Endodermal cell (in vitro differentiated cells): ENCODE results near the gene CSTPP1. TPM values are rescaled to one million over a fixed set of nuclear protein-coding genes. Genes with fewer than 3 reads are reported as not detected.
"Not testable (repeated sequence)": the region's sequence is repeated elsewhere in the genome, so short reads cannot be mapped to it uniquely, and the experiment has no call there.

ENCODE experiments used
- DNase-seq: peaks from one replicate; pipeline ENCODE4 v3.0.0-alpha.2; 2017
- H3K27ac ChIP-seq: 2 replicates; pipeline ENCODE4 v1.5.1; 2013; ENCODE audit warnings: mild to moderate bottlenecking, low read depth, low read length, moderate library complexity
- H3K27me3 ChIP-seq: 2 replicates; pipeline ENCODE4 v1.6.1; 2013; ENCODE audit warnings: mild to moderate bottlenecking, low read length, moderate library complexity; ENCODE audit not compliant: insufficient read depth, control insufficient read depth, poor library complexity, severe bottlenecking
- H3K36me3 ChIP-seq: 2 replicates; pipeline ENCODE4 v1.7.0; 2013; ENCODE audit warnings: mild to moderate bottlenecking, low read length, moderate library complexity; ENCODE audit not compliant: control insufficient read depth, insufficient read depth
- H3K4me1 ChIP-seq: one replicate; pipeline ENCODE4 v1.7.0; 2013; ENCODE audit warnings: low read length; ENCODE audit not compliant: control insufficient read depth, insufficient read depth
- H3K4me3 ChIP-seq: 2 replicates; pipeline ENCODE4 v1.5.1; 2013; ENCODE audit warnings: mild to moderate bottlenecking, low read length, moderate library complexity
- H3K9ac ChIP-seq: 2 replicates; pipeline ENCODE4 v1.6.1; 2013; ENCODE audit warnings: mild to moderate bottlenecking, low read length, moderate library complexity; ENCODE audit not compliant: poor library complexity, severe bottlenecking; ENCODE audit errors: extremely low read depth
- H3K9me3 ChIP-seq: 2 replicates; pipeline ENCODE4 v1.6.1; 2013; ENCODE audit warnings: mild to moderate bottlenecking, low read length, moderate library complexity; ENCODE audit not compliant: control insufficient read depth
- H3K27ac Mint-ChIP-seq: 2 replicates; pipeline ENCODE4 v1.8.0; 2020; ENCODE audit warnings: mixed read lengths
- H3K27me3 Mint-ChIP-seq: 2 replicates; pipeline ENCODE4 v1.8.0; 2021; ENCODE audit warnings: mild to moderate bottlenecking, mixed read lengths; ENCODE audit not compliant: insufficient read depth
- H3K36me3 Mint-ChIP-seq: 2 replicates; pipeline ENCODE4 v1.8.0; 2020; ENCODE audit warnings: low read depth, mixed read lengths
- H3K4me1 Mint-ChIP-seq: 2 replicates; pipeline ENCODE4 v1.8.0; 2020; ENCODE audit warnings: mixed read lengths
- H3K4me3 Mint-ChIP-seq: 2 replicates; pipeline ENCODE4 v1.8.0; 2020; ENCODE audit warnings: mild to moderate bottlenecking, moderate library complexity, mixed read lengths
- H3K9me3 Mint-ChIP-seq: 2 replicates; pipeline ENCODE4 v1.8.0; 2020; ENCODE audit warnings: mild to moderate bottlenecking, mixed read lengths
- CTCF ChIP-seq: fragments of 200-600 bp; sonication (generic); conservative IDR thresholded peaks from 2 replicates; pipeline ENCODE4 v1.5.0; 2021; ENCODE audit warnings: antibody characterized with exemption, mild to moderate bottlenecking
- WGBS, 2 experiments: methylation state at CpG; one replicate each; pipeline versions ENCODE4 v1.1.5 to v1.1.7; 2013; ENCODE audit warnings: missing lambda C conversion rate in 2 of 2, mixed read lengths in 1 of 2; ENCODE audit not compliant: insufficient coverage in 1 of 2, insufficient read length in 1 of 2; 5-methylcytosine and 5-hydroxymethylcytosine counted together
- total RNA-seq, 2 donors: library from RNA; stranded (reverse); fragmentation: NEBNext Ultra II Directional in 1 of 2; extraction: Animal tissue kit (Norgen Biotek cat#: 25700) in 1 of 2; gene quantifications; 2 replicates in 1 of 2; 3 replicates in 1 of 2; pipeline ENCODE4 v1.2.1, GENCODE V29; 2021

CSTPP1 gene
- total RNA-seq, 2 donors from 2014 or later: 46.7 to 57.6 TPM

GRCh38 chr11:46984548-46984947 is 48.0 kb downstream of the CSTPP1 start:
- H3K27ac Mint-ChIP-seq: no peak overlapping the region
- Histone ChIP-seq H3K27ac (no peak overlapping the region), H3K4me3 (no peak overlapping the region), H3K9me3 (peaks cover 4% of the 10 kb centered on the region), H3K4me1 (no peaks in the 10 kb centered on the region), H3K9ac (no peak overlapping the region), H3K36me3 (peaks cover 5% of the 10 kb centered on the region), H3K27me3 (no peaks in the 10 kb centered on the region)
- WGBS, 2 experiments: 80 to 95% methylated on average over 1 to 2 of the region's 2 CpGs
- H3K27me3 Mint-ChIP-seq: no peaks in the 10 kb centered on the region
- peaks cover 13% of the 10 kb centered on the region for H3K36me3 Mint-ChIP-seq
- H3K9me3 Mint-ChIP-seq: no peaks in the 10 kb centered on the region
- no peak overlapping the region for H3K4me3 Mint-ChIP-seq
- DNase-seq: no peak
- H3K4me1 Mint-ChIP-seq: peaks cover 11% of the 10 kb centered on the region
- TF ChIP-seq CTCF: no peak

- no peak for DNase-seq
- H3K27ac Mint-ChIP-seq: no peak overlapping the region
- H3K27me3 Mint-ChIP-seq: no peaks in the 10 kb centered on the region
- H3K27me3 ChIP-seq: no peaks in the 10 kb centered on the region
- TF ChIP-seq CTCF: no peak
- WGBS, 2 experiments: 93 to 95% methylated on average over 4 of the region's 4 CpGs
- H3K27ac ChIP-seq: no peak overlapping the region
- H3K9me3 Mint-ChIP-seq: no peaks in the 10 kb centered on the region
- peaks cover 17% of the 10 kb centered on the region for H3K36me3 Mint-ChIP-seq
- peaks cover 8% of the 10 kb centered on the region for H3K9me3 ChIP-seq
- no peak overlapping the region for H3K4me3 Mint-ChIP-seq
- H3K4me3 ChIP-seq: no peak overlapping the region
- peaks cover 8% of the 10 kb centered on the region for H3K4me1 Mint-ChIP-seq
- peaks cover 9% of the 10 kb centered on the region for H3K36me3 ChIP-seq
- no peak overlapping the region for H3K9ac ChIP-seq
- no peaks in the 10 kb centered on the region for H3K4me1 ChIP-seq
Measured at GRCh38 chr11:46984987-46985386, 48.4 kb downstream of the CSTPP1 start.

- Histone ChIP-seq H3K9ac (no peak overlapping the region), H3K4me1 (no peaks in the 10 kb centered on the region), H3K4me3 (no peak overlapping the region), H3K36me3 (peaks cover 10% of the 10 kb centered on the region), H3K27ac (no peak overlapping the region), H3K27me3 (no peaks in the 10 kb centered on the region), H3K9me3 (peaks cover 8% of the 10 kb centered on the region)
- peaks cover 6% of the 10 kb centered on the region for H3K4me1 Mint-ChIP-seq
- H3K36me3 Mint-ChIP-seq: peaks cover 31% of the 10 kb centered on the region
- no peak overlapping the region for H3K4me3 Mint-ChIP-seq
- WGBS, 2 experiments: 87 to 100% methylated on average over 1 to 3 of the region's 3 CpGs
- H3K27ac Mint-ChIP-seq: no peak overlapping the region
- peaks cover under 1% of the 10 kb centered on the region for H3K9me3 Mint-ChIP-seq
- peak; percentile 65 for DNase-seq
- no peaks in the 10 kb centered on the region for H3K27me3 Mint-ChIP-seq
- peak; percentile 63 for TF ChIP-seq CTCF
Measured at GRCh38 chr11:46987183-46987582, 50.6 kb downstream of the CSTPP1 start.

GRCh38 chr11:46989810-46990487 is 53.4 kb downstream of the CSTPP1 start:
- H3K9me3 Mint-ChIP-seq: peaks cover 15% of the 10 kb centered on the region
- H3K4me1 ChIP-seq, H3K9ac ChIP-seq, H3K27ac Mint-ChIP-seq, H3K4me1 Mint-ChIP-seq, H3K4me3 Mint-ChIP-seq, DNase-seq, H3K9me3 ChIP-seq, H3K27me3 Mint-ChIP-seq, H3K4me3 ChIP-seq, H3K27me3 ChIP-seq, H3K27ac ChIP-seq: not testable (repeated sequence)
- peaks cover 10% of the 10 kb centered on the region for H3K36me3 ChIP-seq
- WGBS, 2 experiments: 83 to 100% methylated on average over 1 of the region's 1 CpG
- H3K36me3 Mint-ChIP-seq: peaks cover 47% of the 10 kb centered on the region
